ENCODE data around the gene ATG3. TPM values are rescaled to one million over a fixed set of nuclear protein-coding genes. Genes with fewer than 3 reads are reported as not detected.

Gene ATG3
- total and polyA plus RNA-seq, 4 donors: 28.6 to 51.1 (median 37.4) TPM

DNA sequence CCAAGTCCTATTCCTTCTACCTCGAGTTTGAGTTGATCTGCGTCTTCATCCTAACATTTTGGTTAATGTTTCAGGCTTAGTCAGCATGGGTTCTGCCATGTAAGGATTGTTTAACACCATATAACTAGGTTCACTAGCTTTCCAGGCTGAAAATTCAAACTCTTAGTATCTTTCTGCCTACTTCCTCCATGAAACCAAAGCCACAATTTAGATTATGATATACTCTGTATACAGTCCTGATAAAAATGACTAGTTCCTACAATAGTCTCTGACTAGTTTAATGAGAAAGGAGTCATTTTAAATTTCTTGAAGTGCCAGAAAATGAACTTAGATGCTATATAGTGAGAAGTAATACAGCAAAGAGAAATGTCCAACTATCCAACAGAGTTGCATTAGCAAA lies 55.9 kb downstream of the ATG3 start:
- no peak overlapping the region for H3K27ac ChIP-seq (ENCODE audit: low read depth in 1 of 2, low read length in 2 of 2)
- no peak for DNase-seq (ENCODE audit: low spot score)
- no peaks in the 10 kb centered on the region for H3K36me3 ChIP-seq (ENCODE audit: control insufficient read depth in 4 of 4, insufficient read depth in 3 of 4, low read depth in 1 of 4, low read length in 3 of 4)
- 17% methylated on average over 2 of the region's 2 CpGs for WGBS
- H3K4me3 ChIP-seq (ENCODE audit: low read depth in 1 of 3, low read length in 3 of 3): no peak overlapping the region
- TF ChIP-seq, protein P1, sequence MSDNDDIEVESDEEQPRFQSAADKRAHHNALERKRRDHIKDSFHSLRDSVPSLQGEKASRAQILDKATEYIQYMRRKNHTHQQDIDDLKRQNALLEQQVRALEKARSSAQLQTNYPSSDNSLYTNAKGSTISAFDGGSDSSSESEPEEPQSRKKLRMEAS (IDR thresholded peaks at IDR 0.05): no peak
- TF ChIP-seq RXRA (IDR thresholded peaks at IDR 0.05) (no peak), TAF1 (conservative IDR thresholded peaks at IDR 0.05) (no peak), FOXA2 (IDR thresholded peaks at IDR 0.05) (no peak), HNF4A (conservative IDR thresholded peaks at IDR 0.05) (no peak), YY1 (IDR thresholded peaks at IDR 0.05) (no peak), HNF4G (IDR thresholded peaks at IDR 0.05) (no peak)
- TF ChIP-seq, protein P2, sequence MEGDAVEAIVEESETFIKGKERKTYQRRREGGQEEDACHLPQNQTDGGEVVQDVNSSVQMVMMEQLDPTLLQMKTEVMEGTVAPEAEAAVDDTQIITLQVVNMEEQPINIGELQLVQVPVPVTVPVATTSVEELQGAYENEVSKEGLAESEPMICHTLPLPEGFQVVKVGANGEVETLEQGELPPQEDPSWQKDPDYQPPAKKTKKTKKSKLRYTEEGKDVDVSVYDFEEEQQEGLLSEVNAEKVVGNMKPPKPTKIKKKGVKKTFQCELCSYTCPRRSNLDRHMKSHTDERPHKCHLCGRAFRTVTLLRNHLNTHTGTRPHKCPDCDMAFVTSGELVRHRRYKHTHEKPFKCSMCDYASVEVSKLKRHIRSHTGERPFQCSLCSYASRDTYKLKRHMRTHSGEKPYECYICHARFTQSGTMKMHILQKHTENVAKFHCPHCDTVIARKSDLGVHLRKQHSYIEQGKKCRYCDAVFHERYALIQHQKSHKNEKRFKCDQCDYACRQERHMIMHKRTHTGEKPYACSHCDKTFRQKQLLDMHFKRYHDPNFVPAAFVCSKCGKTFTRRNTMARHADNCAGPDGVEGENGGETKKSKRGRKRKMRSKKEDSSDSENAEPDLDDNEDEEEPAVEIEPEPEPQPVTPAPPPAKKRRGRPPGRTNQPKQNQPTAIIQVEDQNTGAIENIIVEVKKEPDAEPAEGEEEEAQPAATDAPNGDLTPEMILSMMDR (IDR thresholded peaks at IDR 0.05; ENCODE audit: low read depth, low read length, missing input control): no peak
- TF ChIP-seq, protein P3, sequence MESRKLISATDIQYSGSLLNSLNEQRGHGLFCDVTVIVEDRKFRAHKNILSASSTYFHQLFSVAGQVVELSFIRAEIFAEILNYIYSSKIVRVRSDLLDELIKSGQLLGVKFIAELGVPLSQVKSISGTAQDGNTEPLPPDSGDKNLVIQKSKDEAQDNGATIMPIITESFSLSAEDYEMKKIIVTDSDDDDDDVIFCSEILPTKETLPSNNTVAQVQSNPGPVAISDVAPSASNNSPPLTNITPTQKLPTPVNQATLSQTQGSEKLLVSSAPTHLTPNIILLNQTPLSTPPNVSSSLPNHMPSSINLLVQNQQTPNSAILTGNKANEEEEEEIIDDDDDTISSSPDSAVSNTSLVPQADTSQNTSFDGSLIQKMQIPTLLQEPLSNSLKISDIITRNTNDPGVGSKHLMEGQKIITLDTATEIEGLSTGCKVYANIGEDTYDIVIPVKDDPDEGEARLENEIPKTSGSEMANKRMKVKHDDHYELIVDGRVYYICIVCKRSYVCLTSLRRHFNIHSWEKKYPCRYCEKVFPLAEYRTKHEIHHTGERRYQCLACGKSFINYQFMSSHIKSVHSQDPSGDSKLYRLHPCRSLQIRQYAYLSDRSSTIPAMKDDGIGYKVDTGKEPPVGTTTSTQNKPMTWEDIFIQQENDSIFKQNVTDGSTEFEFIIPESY (IDR thresholded peaks at IDR 0.05): no peak
- TF ChIP-seq, protein P4, sequence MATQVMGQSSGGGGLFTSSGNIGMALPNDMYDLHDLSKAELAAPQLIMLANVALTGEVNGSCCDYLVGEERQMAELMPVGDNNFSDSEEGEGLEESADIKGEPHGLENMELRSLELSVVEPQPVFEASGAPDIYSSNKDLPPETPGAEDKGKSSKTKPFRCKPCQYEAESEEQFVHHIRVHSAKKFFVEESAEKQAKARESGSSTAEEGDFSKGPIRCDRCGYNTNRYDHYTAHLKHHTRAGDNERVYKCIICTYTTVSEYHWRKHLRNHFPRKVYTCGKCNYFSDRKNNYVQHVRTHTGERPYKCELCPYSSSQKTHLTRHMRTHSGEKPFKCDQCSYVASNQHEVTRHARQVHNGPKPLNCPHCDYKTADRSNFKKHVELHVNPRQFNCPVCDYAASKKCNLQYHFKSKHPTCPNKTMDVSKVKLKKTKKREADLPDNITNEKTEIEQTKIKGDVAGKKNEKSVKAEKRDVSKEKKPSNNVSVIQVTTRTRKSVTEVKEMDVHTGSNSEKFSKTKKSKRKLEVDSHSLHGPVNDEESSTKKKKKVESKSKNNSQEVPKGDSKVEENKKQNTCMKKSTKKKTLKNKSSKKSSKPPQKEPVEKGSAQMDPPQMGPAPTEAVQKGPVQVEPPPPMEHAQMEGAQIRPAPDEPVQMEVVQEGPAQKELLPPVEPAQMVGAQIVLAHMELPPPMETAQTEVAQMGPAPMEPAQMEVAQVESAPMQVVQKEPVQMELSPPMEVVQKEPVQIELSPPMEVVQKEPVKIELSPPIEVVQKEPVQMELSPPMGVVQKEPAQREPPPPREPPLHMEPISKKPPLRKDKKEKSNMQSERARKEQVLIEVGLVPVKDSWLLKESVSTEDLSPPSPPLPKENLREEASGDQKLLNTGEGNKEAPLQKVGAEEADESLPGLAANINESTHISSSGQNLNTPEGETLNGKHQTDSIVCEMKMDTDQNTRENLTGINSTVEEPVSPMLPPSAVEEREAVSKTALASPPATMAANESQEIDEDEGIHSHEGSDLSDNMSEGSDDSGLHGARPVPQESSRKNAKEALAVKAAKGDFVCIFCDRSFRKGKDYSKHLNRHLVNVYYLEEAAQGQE (IDR thresholded peaks at IDR 0.05): no peak
- TF ChIP-seq, protein P5, sequence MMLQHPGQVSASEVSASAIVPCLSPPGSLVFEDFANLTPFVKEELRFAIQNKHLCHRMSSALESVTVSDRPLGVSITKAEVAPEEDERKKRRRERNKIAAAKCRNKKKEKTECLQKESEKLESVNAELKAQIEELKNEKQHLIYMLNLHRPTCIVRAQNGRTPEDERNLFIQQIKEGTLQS (IDR thresholded peaks at IDR 0.05): no peak
- H3K9ac ChIP-seq (ENCODE audit: low read depth in 1 of 2, low read length in 2 of 2): no peak overlapping the region
- H3K9me3 ChIP-seq (ENCODE audit: control insufficient read depth in 4 of 4, low read length in 3 of 4): no peaks in the 10 kb centered on the region
- H3K4me1 ChIP-seq (ENCODE audit: control insufficient read depth in 4 of 4, insufficient read depth in 4 of 4, low read length in 3 of 4): no peaks in the 10 kb centered on the region
- H3K27me3 ChIP-seq (ENCODE audit: control insufficient read depth in 4 of 4, insufficient read depth in 4 of 4, low read length in 3 of 4): no peaks in the 10 kb centered on the region

DNA sequence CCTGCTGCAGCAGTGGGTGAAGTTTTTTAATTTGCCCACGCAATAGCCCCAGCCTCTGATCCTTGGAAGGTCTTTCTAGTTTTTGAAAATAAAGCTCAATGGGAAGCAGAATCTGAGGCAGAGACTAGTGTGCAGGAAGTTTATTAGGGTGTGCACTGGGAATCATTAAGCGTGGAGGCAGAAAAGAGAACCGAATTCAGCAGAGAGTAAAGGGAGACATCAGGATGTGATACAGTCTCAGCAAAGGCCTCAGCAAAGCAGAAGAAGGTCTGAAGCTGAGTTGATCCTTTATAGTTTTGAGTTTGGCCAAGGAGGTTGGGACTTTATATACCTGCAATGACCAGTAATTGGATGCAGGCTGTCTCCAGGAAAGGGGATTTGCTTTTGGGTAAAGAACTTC lies 57.6 kb downstream of the ATG3 start:
- no peaks in the 10 kb centered on the region for H3K4me1 ChIP-seq (ENCODE audit: control insufficient read depth in 4 of 4, insufficient read depth in 4 of 4, low read length in 3 of 4)
- H3K9ac ChIP-seq (ENCODE audit: low read depth in 1 of 2, low read length in 2 of 2): no peak overlapping the region
- H3K27ac ChIP-seq (ENCODE audit: low read depth in 1 of 2, low read length in 2 of 2): no peak overlapping the region
- no peak overlapping the region for H3K4me3 ChIP-seq (ENCODE audit: low read depth in 1 of 3, low read length in 3 of 3)
- whole genome bisulfite sequencing: 90% methylated on average over 3 of the region's 3 CpGs
- no peaks in the 10 kb centered on the region for H3K36me3 ChIP-seq (ENCODE audit: control insufficient read depth in 4 of 4, insufficient read depth in 3 of 4, low read depth in 1 of 4, low read length in 3 of 4)
- H3K9me3 ChIP-seq (ENCODE audit: control insufficient read depth in 4 of 4, low read length in 3 of 4): no peaks in the 10 kb centered on the region
- no peak for DNase-seq (ENCODE audit: low spot score)
- H3K27me3 ChIP-seq (ENCODE audit: control insufficient read depth in 4 of 4, insufficient read depth in 4 of 4, low read length in 3 of 4): no peaks in the 10 kb centered on the region
- TF ChIP-seq HNF4G (IDR thresholded peaks at IDR 0.05): no peak
- no peak for TF ChIP-seq NR2F2 (IDR thresholded peaks at IDR 0.05)
- TF ChIP-seq, protein P5 (IDR thresholded peaks at IDR 0.05): no peak
- TF ChIP-seq HNF4A (conservative IDR thresholded peaks at IDR 0.05): no peak
- TF ChIP-seq, protein P2 (IDR thresholded peaks at IDR 0.05; ENCODE audit: low read depth, low read length, missing input control): no peak
- TF ChIP-seq, protein P1 (IDR thresholded peaks at IDR 0.05): no peak
- no peak for TF ChIP-seq GABPA (IDR thresholded peaks at IDR 0.05 in 1 of 2, conservative IDR thresholded peaks at IDR 0.05 in 1 of 2)
- TF ChIP-seq FOXA1 (IDR thresholded peaks at IDR 0.05): no peak
- TF ChIP-seq SP1 (IDR thresholded peaks at IDR 0.05): no peak
- no peak for TF ChIP-seq JUND (IDR thresholded peaks at IDR 0.05)
- TF ChIP-seq YY1 (IDR thresholded peaks at IDR 0.05): no peak
- TF ChIP-seq, protein P4 (IDR thresholded peaks at IDR 0.05): no peak
- TF ChIP-seq EGR1 (IDR thresholded peaks at IDR 0.05; ENCODE audit: low read depth in 2 of 2): no peak

Measured in liver (tissue), 9 donors.